H1 (cell line): ENCODE data around the gene TEX264.
"Not testable (repeated sequence)": the region's sequence is repeated elsewhere in the genome, so short reads cannot be mapped to it uniquely, and the experiment has no call there.

Source experiments
- SIN3A ChIP-seq, 2 experiments: IDR thresholded peaks in 1 of 2; conservative IDR thresholded peaks in 1 of 2; 2 replicates each; pipeline ENCODE4 v1.6.1; 2011 to 2012; ENCODE audit warnings: low read length in 2 of 2, improper control_type of control experiment in 1 of 2, low read depth in 1 of 2, mild to moderate bottlenecking in 1 of 2
- TF ChIP-seq, protein P1 (sequence below), 3 experiments: IDR thresholded peaks; 1 replicate in 2 of 3; 2 replicates in 1 of 3; pipeline versions ENCODE4 v1.5.1 to v1.6.1; 2011; ENCODE audit warnings: low read length in 3 of 3, mild to moderate bottlenecking in 3 of 3, inconsistent platforms in 2 of 3, low read depth in 1 of 3, moderate library complexity in 1 of 3; ENCODE audit not compliant: insufficient read depth in 1 of 3; ENCODE audit errors: control extremely low read depth in 1 of 3

DNA sequence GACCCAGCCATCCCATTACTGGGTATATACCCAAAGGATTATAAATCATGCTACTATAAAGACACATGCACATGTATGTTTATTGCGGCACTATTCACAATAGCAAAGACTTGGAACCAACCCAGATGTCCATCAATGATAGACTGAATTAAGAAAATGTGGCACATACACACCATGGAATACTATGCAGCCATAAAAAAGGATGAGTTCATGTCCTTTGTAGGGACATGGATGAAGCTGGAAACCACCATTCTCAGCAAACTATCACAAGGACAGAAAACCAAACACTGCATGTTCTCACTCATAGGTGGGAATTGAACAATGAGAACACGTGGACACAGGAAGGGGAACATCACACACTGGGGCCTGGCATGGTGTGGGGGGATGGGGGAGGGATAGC, 17.6 kb upstream of the TEX264 start:
- TF ChIP-seq, protein P1, sequence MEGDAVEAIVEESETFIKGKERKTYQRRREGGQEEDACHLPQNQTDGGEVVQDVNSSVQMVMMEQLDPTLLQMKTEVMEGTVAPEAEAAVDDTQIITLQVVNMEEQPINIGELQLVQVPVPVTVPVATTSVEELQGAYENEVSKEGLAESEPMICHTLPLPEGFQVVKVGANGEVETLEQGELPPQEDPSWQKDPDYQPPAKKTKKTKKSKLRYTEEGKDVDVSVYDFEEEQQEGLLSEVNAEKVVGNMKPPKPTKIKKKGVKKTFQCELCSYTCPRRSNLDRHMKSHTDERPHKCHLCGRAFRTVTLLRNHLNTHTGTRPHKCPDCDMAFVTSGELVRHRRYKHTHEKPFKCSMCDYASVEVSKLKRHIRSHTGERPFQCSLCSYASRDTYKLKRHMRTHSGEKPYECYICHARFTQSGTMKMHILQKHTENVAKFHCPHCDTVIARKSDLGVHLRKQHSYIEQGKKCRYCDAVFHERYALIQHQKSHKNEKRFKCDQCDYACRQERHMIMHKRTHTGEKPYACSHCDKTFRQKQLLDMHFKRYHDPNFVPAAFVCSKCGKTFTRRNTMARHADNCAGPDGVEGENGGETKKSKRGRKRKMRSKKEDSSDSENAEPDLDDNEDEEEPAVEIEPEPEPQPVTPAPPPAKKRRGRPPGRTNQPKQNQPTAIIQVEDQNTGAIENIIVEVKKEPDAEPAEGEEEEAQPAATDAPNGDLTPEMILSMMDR (IDR thresholded peaks at IDR 0.05; ENCODE audit: control extremely low read depth in 1 of 3, insufficient read depth in 1 of 3, low read depth in 1 of 3, low read length in 3 of 3): not testable (repeated sequence)
- TF ChIP-seq SIN3A (conservative IDR thresholded peaks at IDR 0.05 in 1 of 2, IDR thresholded peaks at IDR 0.05 in 1 of 2; ENCODE audit: low read depth in 1 of 2, low read length in 2 of 2): not testable (repeated sequence)
